Gastrocnemius medialis (tissue), 4 donors: ENCODE measurements around the gene PRKAA1.
"Not testable (repeated sequence)": the region's sequence is repeated elsewhere in the genome, so short reads cannot be mapped to it uniquely, and the experiment has no call there.

Experiments
- POLR2A ChIP-seq, 2 donors: fragments of 450-650 bp; IDR thresholded peaks; one replicate each; pipeline ENCODE4 v1.6.1; 2017; ENCODE audit warnings: antibody characterized with exemption in 2 of 2, mild to moderate bottlenecking in 2 of 2, moderate library complexity in 2 of 2
- TF ChIP-seq, protein P1 (sequence below), 5 experiments: fragments of 450-650 bp in 3 of 5; fragments of 200-600 bp in 2 of 5; sonication (generic) in 2 of 5; IDR thresholded peaks in 4 of 5; conservative IDR thresholded peaks in 1 of 5; 1 replicate in 4 of 5; 2 replicates in 1 of 5; pipeline ENCODE4 v1.5.1; 2016 to 2019; ENCODE audit warnings: antibody characterized with exemption in 5 of 5, mild to moderate bottlenecking in 3 of 5, moderate library complexity in 3 of 5

DNA sequence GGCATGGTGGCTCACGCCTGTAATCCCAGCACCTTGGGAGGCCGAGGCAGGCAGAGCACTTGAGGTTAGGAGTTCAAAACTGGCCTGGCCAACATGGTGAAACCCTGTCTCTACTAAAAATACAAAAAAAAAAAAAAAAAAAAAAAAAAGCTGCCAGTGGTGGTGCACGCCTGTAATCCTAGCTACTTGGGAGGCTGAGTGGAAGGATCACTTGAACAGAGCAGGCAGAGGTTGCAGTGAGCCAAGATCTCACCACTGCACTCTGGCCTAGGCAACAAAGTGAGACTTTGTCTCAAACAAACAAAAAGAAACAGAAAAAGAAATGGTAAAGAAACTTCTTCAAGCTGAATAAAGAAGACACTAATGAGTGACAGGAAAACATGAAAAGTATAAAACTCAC, 11.5 kb downstream of the PRKAA1 start:
- TF ChIP-seq POLR2A (IDR thresholded peaks at IDR 0.05) = not testable (repeated sequence)
- TF ChIP-seq, protein P1, sequence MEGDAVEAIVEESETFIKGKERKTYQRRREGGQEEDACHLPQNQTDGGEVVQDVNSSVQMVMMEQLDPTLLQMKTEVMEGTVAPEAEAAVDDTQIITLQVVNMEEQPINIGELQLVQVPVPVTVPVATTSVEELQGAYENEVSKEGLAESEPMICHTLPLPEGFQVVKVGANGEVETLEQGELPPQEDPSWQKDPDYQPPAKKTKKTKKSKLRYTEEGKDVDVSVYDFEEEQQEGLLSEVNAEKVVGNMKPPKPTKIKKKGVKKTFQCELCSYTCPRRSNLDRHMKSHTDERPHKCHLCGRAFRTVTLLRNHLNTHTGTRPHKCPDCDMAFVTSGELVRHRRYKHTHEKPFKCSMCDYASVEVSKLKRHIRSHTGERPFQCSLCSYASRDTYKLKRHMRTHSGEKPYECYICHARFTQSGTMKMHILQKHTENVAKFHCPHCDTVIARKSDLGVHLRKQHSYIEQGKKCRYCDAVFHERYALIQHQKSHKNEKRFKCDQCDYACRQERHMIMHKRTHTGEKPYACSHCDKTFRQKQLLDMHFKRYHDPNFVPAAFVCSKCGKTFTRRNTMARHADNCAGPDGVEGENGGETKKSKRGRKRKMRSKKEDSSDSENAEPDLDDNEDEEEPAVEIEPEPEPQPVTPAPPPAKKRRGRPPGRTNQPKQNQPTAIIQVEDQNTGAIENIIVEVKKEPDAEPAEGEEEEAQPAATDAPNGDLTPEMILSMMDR (IDR thresholded peaks at IDR 0.05 in 4 of 5, conservative IDR thresholded peaks at IDR 0.05 in 1 of 5) = not testable (repeated sequence)
